PC-3 (cell line): ENCODE data around the gene FAM72A.

Experiments used
- EZH2phosphoT487 ChIP-seq: fragments of 300-600 bp; sonication (generic); IDR thresholded peaks from 2 replicates; pipeline ENCODE4 v1.6.1; 2018; ENCODE audit warnings: mild to moderate bottlenecking, antibody characterized with exemption, low read length, borderline replicate concordance
- TF ChIP-seq, protein P1 (sequence below): fragments of 300-600 bp; sonication (generic); conservative IDR thresholded peaks from 2 replicates; pipeline ENCODE4 v1.5.1; 2017; ENCODE audit warnings: antibody characterized with exemption, low read depth, mild to moderate bottlenecking, low read length

GRCh38 chr1:206143537-206144172 is 59.0 kb downstream of the FAM72A start:
- TF ChIP-seq, protein P1, sequence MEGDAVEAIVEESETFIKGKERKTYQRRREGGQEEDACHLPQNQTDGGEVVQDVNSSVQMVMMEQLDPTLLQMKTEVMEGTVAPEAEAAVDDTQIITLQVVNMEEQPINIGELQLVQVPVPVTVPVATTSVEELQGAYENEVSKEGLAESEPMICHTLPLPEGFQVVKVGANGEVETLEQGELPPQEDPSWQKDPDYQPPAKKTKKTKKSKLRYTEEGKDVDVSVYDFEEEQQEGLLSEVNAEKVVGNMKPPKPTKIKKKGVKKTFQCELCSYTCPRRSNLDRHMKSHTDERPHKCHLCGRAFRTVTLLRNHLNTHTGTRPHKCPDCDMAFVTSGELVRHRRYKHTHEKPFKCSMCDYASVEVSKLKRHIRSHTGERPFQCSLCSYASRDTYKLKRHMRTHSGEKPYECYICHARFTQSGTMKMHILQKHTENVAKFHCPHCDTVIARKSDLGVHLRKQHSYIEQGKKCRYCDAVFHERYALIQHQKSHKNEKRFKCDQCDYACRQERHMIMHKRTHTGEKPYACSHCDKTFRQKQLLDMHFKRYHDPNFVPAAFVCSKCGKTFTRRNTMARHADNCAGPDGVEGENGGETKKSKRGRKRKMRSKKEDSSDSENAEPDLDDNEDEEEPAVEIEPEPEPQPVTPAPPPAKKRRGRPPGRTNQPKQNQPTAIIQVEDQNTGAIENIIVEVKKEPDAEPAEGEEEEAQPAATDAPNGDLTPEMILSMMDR: no peak
- no peak for TF ChIP-seq EZH2phosphoT487
